NCI-H1105 (cell line): ENCODE measurements around the gene MLLT1.

Source experiments
- DNase-seq: peaks from one replicate; lab custom pipeline; 2025; lab: John Stamatoyannopoulos, UW

Gene MLLT1

GRCh38 chr19:6235031-6235951, 44.5 kb downstream of the MLLT1 start:
- no peak for DNase-seq

GRCh38 chr19:6234527-6234926, 45.2 kb downstream of the MLLT1 start:
- no peak for DNase-seq

GRCh38 chr19:6233827-6234511, 45.8 kb downstream of the MLLT1 start:
- DNase-seq, result no peak

DNA sequence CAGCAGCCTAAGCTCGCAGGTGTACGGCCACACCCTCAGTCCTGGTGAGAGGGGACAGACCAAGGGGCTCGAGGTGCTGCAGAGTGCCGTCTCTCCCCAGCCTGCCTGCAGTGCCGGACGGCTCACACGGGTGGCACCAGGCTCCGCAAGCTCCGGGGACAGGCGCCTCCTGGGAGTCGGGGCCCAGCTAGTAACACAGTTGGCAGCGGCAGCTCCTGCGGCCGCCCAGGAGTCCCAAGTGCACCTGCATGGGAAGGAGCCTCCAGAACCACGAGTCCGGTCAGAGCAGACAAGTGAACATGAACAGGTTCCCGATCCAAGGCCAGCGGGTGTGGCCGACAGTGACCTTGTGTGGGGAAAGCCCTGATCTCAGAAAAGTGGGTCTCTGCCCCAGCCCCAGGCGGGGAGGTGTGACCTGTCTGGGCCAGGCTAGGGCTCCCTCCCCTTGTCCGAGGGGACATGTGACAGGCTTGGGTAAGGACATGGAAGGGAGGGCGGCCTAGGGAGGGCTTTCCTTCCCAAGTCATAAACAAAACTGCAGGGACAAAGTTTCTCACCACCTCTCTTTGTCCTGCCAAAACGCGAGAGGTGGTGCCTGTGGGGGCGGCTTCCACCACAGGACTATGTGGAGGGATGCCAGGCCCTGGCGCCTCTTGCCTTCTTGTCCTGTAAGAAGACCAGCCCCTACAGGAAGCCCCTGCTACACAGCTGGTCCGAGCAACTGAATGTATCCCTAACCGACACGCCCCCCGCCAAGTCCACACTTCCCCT, 46.5 kb downstream of the MLLT1 start:
- no peak for DNase-seq

DNA sequence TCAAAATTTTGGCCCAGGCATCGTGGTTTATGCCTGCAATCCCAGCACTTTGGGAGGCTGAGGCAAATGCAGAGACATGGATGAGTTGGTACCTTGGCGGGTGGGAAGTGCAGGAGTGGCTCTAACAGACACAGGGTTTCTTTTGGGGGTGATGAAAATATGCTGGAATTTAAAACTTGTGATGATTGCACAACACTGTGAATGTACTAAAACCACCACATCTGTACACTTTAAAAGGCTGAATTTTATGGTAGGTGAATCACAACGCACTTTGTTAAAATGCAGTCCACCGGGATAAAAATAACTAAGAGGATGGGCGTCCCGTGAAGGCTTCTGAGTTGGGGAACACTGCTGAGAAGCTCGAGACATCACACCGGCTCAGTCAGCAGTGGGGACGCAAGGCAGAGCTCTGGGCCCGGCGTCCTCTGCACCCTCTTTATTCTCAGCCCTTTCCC, 47.1 kb downstream of the MLLT1 start:
- no peak for DNase-seq

- DNase-seq, result no peak
Observed at GRCh38 chr19:6230991-6231448, 48.8 kb downstream of the MLLT1 start.

DNA sequence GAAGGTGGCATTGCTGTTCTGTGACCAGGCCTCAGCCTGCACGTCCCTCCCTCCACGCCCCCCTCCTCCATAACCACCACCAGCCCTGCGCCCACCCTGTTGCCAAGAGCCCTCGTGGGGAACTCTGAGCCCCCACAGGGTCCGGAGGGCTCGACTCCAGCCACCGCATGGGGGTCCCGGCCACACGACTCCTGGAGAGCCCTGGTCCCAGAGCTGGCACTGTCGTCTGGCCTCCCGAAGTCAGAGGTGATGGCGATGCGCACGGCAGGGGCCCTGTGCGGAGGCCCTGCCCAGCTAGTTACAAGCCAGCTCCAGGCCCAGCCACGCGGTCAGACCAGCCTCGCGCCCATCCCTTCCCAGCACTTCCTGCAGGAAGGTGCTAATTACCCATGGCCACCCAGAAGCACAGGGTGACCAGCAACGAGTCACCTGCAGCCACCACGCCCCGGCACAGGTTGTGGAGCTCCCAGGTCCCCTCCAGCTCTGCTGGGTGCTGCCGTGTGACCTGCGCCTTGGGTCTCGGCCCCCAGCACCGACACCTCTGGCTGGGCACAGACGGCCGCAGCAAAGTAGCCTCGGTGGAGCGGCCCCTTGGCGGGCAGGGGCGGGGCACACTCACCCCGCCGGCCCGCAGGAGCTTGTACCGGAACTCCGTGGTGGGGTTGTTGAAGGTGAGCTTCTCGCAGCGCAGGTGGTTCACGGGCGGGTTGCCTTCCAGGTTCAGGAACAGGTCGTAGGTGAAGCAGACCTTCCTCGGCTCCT, 49.6 kb downstream of the MLLT1 start:
- DNase-seq, result no peak

DNA sequence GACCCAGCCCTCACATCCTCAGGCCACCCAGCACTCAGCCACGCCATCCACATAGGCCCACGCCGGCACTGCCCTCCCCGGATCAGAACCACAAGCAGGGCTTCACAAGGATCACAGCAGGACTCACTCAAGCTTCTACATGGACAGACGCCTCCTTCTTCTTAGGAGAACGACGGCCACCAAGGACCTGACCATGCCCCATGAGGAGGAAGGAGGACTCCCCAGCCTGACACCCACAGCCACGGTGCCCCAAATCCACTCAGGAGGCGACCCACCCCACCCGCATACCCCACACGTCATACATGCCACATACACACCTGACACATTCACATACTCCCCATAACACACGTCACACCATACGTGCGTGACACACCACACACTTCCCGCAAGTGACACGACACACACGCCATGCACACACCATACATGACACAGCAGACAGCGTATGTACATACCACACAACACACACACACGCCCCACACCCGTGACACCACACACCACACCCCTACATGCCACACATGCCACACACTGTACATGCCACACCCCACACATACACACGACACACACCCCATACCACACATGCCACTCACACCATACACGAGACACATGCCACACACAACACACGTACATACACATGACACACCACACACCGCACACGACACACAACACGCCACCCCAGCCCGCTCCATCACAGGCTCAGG, 50.4 kb downstream of the MLLT1 start:
- no peak for DNase-seq

GRCh38 chr19:6228551-6229215, 51.1 kb downstream of the MLLT1 start:
- DNase-seq, result no peak

DNA sequence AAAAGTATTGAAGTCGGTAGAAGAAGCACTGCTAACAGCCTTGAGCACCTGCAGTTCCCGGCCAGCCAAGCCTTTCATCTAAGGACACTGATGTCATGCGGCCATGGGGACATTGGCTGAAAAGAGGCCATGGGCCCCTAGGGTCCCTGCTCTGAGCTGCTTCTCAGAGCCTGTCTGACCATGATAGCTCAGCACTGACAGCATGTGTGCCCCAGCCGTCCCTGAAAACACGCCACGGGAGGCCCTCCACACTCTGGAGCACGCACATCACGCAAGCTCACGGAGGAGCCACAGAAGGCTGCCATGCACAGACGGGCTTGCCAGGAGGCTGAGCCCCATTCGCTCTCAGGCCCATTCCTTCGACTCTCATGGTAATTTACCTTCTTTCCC, 51.8 kb downstream of the MLLT1 start:
- DNase-seq, result no peak

- no peak for DNase-seq
Observed at GRCh38 chr19:6227156-6227935, 52.4 kb downstream of the MLLT1 start.

GRCh38 chr19:6226444-6227155, 53.2 kb downstream of the MLLT1 start:
- DNase-seq, result no peak

GRCh38 chr19:6226012-6226411, 53.8 kb downstream of the MLLT1 start:
- no peak for DNase-seq

- DNase-seq, result no peak
Observed at GRCh38 chr19:6225232-6225865, 54.4 kb downstream of the MLLT1 start.

GRCh38 chr19:6224308-6224675, 55.5 kb downstream of the MLLT1 start:
- DNase-seq, result no peak

DNA sequence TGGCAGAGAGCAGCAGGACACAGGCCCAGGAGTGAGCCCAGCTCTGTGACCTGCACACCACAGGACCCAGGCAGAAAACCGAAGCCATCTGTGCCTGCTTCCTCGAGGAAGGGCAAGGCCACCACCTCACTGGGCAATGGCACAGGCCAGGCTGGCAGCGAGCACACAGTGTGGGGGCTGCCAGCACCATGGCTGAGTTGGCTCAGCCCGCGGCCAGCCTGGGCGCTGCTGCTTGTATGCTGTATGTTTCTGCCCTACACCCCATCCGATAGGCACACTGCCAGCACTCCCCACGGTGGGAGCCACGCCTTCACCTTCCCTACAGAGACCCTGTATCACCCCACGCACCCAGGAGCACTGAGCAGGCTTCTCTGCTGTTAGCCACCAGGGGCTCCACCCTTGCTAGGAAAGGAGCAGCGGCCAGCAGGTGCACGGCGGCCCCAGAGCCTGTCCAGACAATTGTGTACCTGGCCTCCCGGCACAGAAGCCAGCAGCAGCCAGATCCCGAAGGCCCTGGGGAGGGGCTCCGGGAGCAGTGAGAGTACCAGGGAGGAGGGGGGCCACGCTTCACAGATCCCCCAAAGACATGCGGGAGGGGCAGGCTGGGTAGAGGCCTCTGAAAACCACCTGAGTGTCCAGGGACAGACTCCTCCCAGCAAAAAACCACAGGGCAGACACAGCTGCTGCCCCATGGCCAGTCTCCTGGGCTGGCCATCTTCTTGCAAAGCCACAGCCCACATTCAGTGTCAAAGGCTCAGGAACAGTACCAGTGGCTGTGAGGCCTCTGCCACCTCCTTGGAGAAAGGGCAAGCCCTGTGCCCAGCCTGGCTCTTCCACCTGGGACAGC, 56.1 kb downstream of the MLLT1 start:
- DNase-seq, result no peak

GRCh38 chr19:6222884-6223283, 56.9 kb downstream of the MLLT1 start:
- DNase-seq, result no peak
